ENCODE results near the gene UBR2.

UBR2 gene

DNA sequence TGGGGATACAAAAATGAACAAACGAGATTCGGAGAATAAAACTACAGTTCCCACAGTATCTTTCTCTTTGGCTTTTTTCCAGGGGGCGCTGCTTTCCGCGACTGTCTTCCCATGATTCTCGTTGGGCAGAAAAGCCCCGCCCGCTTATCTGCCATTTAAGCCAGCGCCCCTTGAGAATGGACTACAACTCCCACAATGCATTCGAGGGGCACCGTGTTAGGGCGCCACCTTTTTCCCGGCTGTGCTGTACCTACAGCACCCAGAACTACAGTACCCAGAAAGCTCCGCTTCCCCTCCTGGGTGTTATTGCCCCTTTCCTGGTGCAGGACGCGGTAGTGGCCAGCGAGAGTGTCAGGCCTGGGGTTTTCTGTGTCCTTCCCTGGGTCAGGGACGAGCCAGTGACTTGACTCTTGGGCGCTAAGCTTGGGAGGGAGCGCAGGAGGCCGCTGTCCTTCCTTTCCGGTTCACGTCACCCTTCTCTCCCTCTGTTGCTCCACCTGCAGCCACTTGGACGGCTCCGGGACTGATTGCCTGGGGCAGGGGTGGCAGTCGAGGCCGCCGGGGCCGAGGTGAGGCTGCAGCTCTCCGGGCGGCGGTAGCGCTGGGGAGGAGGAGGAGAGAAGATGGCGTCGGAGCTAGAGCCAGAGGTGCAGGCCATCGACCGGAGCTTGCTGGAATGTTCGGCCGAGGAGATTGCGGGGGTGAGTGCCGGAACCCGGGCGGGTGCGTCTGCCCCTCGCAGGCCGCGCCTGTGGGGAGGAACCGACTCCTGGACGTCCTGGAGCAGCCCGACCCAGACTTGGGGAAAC lies at the start of gene UBR2:
UBR2 (plus strand) TSS at position 333 of the 809 bp plus-strand sequence; CDS start at position 624, 291 bp downstream.
- peak; percentile 89 for DNase-seq

DNA sequence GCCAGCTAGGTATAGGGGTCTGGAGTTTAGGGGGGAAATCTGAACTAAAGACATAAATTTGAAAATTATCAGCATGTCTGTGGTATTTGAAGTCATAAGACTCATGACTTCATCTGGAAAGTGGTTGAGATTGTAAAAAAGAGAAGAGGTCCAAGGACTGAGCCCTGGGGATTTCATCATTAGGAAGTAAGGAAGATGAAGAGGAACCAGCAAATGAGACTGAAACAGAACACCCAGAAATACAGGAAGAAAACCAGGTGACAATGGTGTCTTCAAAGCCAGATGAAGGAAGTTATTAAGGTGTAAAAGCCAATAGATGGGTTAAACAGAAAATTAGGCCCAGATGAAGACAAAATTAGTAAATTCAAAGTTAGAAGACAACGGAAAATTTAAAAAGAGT lies 49.1 kb upstream of the UBR2 start:
- no peak for DNase-seq

DNA sequence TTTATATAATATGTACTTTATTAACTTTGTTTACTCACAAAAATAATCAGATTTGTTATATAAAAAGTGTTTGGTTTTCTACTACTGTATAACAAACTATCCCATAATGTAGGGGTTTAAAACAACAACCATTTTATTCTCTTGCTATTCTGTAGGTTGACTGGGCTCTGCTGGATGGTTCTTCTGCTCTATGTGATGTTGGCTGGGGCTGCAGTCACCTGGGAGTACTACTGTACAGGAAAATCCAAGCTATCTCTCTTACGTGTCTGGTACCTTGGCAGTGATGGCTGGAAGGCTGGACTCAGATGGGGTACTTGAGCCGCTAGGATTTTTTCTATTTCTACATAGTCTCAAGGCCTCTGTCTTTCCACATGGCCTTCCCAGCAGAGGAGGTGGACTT lies 44.0 kb upstream of the UBR2 start:
- no peak for DNase-seq

DNA sequence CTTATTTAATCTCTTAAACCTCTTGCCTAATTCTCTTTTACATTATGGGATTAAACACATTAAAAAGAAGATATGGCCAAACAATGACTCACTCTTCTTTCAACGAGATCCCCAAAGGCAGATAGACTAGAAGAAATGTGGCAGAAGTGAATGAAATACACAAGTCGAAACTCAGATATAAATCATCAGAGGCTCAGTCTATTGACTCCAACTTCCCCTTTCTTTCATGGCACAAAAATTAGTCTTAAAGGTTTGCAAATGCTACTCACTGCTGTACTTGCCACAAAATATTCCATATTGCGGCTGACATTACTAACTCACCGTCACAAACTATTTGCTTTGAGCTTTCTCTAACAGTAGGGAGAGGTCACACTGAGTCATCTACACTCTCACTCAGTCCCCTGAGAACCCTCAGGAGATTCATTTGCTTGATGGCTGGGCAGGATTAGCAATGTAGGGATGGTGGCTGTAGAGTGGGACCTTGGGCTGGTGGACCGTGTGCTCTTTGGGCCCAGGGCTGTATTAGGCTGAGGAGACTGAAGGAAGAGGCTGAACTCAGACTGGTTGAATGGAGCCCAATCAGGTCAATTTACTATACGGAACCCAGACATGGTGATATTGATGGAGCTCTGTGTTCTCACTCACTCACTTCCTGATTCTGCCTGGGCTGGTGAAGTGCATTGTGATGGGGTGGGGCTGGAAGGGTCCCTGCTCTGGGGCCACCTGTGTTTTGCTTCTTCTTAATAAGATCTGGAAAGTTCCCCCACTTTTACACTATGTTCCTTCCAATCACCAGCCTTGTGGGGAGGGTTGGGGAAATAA lies 42.8 kb upstream of the UBR2 start:
- no peak for DNase-seq

DNA sequence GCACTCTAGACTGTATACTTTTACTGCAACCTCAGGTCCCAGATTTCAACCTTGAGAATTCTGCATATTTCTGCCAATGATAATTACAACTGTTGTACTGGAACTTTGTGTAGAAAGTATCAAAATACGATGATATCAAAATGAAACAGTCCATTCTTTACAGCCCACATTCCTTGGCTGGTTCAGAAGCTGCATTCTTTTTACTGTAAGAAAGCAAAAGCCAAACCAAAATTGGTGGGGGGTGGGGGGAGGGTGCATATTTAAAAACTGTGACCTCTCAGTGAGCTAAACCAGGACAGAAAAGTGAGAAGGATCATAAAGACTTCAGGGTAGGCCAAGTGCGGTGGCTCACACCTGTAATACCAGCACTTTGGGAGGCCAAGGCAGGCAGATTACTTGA lies 41.8 kb upstream of the UBR2 start:
- no peak for DNase-seq

DNA sequence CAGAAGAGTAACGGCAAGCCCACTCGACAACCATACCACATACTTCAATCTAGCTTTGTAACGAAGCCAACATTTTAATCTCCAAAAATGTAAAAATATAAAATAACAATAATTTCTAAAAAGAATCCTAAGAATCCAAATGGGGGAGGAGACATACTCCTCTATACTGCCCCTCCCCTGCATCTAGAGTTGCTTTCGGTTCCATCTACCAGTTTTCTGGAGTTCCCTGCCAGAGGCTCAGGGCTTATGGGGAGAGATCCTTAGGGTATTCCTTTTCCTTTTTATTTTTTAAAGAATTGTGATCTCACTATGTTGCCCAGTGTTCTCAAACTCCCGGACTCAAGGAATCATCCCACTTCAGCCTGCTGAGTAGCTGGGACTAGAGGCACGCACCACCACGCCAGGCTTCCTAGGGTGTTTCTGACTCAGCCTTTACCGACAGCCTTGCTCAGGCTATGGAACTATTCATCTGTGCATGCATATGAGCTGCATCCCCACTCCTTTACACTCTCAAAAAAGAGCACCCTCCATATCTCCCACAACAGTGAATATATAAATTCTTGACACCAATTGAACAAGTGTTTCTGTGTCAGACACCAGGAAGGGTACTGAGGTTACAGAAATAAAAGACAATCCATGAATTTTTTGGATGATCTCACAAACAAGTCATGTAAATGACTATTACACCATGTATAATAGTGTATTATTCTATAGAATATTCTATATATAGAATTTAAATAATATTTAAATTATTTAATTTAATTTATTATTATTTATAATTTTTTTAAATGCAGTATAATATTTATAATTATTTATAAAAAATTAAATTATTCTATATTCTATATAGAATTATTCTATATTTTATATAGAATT lies 40.7 kb upstream of the UBR2 start:
- DNase-seq = no peak

DNA sequence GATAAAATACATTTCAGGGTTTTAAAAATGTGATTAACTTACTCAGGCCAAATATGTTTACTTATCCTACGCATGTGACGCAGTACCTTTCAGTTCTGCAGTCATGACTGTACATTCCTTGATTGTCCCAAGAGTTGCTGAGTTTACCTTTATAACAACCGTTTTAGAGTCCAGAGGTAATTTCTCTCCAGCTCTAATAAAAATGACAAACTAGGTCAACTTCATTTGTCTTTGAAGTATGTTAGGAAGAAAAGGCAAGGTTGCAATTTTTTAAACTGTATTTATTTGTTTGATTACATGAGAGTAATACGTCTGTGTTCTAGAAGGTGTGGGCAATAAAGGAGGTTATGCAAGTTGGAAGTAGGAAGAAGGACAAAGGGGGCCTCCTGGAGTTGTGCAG lies 38.6 kb upstream of the UBR2 start:
- no peak for DNase-seq

DNA sequence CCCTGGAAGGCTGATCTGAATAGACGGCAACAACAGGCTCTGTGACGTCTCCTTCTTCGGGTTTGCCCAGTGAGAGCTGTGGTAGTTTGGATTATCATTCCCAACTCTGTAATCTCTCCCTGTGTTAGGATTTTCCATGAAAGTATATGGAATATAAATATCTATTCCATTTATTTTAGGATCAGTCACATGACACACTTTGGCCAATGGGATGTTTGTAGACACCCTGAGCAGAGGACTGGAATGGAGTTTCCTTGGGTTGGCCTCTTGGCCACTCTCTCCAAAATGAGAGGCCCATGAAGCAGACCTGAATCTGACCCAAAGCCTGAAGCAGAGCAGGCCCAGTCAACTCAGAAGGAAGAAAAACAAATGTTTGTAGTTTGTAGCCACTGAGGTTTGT lies 37.2 kb upstream of the UBR2 start:
- no peak for DNase-seq

DNA sequence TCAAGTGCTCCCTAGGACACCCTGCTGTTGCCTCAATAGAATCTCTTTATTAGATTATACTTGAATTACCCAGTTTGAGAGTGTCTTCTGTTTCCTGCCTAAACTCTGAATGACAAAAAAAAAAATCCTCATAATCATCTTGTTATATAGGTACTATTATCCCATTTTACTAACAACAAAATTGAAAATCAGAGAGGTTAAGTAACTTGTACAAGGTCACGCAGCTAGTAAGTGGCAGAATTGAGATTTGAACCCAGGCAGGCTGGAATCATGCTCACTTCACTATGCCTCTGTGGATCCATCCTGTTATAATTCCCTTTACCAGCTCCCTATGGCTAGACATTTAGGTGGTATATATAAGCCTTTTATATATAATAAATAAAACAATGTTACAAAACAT lies 36.6 kb upstream of the UBR2 start:
- no peak for DNase-seq

DNA sequence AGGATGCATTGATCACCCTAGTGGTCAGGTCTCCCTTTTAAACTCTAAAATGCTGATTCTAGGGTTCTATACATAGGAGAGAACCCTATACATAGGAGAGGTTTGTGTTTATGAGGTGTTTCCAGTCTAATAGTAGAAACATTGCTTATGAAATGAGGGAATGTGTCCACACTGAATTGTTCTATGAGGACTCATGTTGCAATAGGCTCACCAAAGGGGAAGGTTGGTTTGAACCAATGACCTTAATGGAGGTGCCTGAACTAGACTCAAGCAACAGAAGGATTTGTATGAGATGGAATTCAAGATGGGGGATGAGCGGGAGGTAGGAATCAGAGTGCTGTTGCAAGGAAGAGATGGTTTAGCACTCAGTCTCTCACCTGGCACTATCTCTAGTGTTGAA lies 33.5 kb upstream of the UBR2 start:
- no peak for DNase-seq

DNA sequence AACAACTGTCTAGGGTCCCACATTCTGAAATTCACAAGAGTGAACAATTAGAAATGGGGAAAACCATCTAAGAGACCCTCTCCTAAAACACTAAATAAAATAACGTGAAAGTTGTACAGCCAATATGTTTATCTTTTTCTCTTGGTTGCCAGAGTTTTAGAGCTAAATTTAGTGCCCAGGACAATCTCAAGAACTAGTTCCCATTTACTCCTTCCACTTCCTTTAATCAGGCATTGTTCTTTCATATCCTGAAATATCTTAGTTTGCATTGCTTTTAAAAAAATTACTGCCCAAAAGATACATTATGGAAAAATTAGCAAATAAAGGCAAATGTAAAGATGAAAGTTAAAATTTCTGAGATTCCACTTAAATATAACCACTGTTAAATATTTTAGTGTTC lies 33.1 kb upstream of the UBR2 start:
- no peak for DNase-seq

DNA sequence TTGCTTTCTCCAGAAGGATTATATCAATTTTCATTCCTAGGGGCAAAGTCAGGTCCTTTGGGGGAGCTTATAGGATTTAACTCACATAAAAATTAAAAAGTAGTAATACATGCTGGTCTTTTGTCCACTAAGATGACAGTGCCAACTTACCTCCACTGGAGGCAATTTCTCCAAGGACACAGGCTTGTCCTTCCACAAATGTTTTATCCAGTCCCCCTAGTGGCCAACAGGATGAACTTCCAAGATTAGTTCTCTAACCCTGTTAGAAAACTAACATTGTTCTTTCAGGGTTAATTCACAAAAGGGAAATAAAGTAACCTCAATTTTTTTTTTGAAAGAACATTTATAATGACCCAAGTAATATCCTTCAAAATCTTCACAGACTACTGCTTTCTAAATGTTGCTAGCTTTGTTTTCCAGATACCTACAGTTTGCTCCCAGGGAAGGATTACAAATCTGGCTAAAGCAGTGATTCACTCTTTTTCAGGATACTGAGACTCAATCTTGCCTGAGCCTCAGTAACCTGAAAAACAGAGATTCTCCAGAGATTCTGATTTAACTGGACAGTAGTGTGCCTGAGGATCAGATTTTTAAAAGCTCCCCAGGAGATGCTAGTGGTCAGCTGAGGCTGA lies 31.7 kb upstream of the UBR2 start:
- DNase-seq = no peak

DNA sequence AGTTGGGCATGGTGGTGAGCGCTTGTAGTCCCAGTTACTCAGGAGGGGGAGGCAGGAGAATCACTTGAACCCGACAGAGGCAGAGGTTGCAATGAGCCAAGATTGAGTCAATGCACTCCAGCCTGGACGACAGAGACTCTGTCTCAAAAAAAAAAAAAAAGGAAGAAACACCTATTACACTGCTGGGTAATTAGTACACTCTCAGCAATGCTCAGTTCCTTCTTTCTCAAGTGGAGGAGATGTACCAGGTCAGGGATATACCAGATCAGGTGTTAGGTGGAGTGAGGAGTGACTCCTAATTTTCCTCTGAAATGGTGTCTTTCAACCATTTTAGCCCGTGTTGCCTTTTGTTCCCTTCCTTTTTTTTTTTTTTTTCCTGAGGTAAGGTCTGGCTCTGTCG lies 30.0 kb upstream of the UBR2 start:
- DNase-seq = no peak

DNA sequence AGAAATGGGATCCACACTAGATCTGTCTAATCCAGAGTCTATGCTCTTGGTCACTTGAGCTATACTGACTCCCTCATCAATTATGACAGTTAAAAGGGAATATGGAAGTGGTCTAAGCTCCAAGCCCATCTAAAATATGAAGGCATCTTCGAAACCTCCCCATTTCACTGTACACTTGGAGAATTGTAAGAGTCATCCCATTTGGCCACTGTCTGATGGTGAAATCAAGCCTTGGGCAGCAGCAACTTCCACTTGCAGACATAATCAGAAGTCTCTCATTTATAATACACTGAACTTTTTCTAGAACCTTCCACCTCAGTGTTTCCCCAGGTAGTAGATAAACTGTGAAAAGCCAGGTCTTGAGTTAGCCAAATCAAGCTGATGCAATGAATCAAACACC lies 26.3 kb upstream of the UBR2 start:
- DNase-seq = no peak

DNA sequence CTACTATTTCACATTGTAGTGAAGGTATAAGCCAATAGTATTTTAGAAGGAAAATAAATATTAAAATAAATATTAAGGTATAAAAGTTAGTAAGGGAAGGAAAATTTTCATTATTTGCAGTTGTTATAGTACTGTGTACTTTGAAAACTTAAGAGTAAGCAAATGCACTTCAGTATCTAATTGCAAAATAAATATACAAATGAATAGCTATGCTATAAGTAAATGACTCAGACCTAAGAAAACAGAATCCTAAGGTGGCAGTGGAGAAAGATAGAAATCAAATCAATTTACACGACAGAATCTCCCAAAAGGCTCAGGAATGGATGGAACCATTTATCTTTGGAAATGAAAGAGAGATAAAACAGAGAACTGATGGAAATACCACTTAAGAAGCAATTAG lies 24.7 kb upstream of the UBR2 start:
- DNase-seq = no peak

DNA sequence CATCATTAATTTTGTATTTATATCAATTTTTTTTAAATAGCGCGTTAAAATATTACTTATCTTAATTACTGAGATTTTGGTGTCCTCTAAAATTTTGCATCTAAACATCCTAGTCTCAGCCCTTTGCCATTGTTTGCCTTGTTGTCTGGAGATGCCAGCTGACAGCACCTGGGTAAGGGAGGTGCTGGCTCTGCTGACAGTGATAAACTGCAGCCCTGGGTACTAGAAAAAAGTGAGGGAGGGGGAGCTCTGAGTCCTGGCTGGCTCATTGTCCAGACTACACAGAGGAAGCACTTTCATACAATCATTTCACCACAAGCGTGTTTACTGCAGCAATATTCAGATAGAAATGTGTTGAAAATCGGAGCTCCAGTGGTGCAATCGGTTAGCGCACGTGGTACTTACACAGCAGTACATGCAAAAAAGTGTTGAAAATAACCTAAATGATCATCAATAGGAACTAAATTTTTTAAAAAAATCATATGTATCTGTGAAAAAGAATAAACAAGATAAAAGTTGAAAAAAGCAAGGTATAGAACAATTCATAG lies 18.5 kb upstream of the UBR2 start:
- peak; percentile 63 for DNase-seq

DNA sequence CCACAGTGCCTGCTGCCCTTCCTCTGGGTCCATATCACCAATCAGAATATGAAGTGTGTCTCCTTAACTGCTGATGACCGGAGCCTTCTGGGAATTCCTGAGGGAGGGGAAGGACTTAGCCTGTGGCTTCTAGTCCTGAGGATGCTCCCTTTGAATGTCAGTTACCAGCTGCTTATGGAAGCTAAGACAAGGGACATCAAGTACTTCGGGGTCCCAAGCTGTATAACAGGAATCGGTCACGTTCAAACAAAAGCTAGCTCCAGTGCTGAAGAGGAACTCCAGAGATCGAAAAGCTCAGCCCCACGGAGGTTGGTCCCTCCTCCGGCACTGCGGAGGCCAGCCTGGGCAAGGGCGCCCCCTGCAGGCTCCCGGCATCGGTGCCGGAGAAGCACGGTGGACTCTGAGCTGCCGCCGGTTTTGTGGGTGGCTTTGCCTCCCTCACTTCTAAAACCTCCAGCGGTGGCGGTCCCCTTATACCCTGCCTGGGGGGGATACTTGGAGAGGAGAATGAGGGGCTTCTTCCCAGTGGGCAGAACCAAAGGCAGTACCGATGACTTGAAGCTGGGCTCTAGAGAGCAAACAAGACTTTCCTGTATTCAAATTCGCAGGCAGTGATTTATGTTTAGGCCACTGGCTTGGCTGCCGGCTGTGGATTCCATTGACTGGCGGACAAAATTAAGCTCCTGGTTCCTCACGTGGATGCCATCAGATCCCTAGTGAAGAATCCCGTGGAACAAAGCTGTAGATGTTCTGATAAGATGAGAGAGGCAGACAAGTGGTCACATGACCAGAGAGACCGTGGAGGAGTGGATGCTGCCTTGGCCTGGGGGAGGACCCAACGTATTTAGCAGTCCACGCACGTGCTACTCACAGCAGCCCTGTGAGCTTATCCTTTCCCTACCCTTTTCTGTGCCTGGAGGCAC lies 16.2 kb upstream of the UBR2 start:
- DNase-seq = no peak

DNA sequence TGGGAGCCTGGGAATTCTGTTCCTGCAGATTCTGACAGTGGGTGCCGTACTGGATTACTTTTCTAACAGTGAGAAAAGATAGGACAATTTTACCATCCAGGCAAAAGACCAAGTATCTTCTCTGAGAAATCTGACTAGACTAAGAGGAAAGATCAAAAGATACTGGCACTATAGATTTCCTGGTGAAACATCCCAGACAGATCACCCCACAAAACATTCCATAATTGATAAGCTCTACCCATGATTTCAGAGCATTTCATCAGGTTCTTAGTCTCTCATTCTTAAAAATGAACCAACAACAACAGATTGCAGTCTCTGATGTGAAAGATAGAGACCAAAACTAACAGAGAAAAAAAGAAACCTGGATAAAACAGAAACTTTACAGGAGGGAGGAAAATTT lies 13.6 kb upstream of the UBR2 start:
- DNase-seq = no peak

DNA sequence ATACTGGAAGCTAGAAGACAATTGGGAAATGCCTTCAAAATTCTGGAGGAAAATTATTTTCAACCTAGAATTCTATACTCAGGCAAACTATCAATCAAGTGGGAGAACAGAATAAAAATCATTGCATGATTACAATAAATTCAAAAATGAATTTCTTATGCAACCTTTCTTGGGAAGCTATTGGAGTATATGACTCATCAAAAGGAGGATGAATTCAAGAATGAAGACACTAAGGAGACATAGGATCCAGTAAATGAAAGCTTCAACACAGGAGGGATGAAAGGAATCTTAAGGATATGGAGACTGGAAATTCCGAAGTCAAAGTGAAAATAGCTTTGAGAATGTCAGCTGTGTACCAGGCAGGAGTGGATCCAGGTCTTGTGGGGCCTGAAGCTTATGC lies 12.6 kb upstream of the UBR2 start:
- no peak for DNase-seq

DNA sequence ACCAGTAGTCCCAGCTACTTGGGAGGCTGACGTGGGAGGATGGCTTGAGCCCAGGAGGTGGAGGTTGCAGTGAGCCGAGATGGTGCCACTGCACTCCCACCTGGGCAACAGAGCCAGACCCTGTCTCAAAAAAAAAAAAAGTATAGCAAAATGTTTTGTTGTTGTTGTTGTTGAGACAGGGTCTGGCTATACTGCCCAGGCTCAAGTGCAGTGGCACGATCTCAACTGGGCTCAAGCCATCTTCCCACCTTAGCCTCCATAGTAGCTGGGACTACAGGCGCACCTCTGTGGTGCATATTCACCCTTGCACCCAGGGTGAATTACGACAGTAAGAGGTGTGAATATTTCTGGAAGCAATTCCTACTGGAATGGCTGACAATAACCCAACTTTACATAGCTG lies 11.4 kb upstream of the UBR2 start:
- DNase-seq = no peak
